Mesothelial cell of epicardium (in vitro differentiated cells): ENCODE measurements around the gene CCDC91. TPM values are rescaled to one million over a fixed set of nuclear protein-coding genes. Genes with fewer than 3 reads are reported as not detected.
"Not testable (repeated sequence)": the region's sequence is repeated elsewhere in the genome, so short reads cannot be mapped to it uniquely, and the experiment has no call there.

Source experiments
- DNase-seq, 2 experiments: peaks; one replicate each; pipeline ENCODE4 v3.0.0; 2021; ENCODE audit warnings: low spot score in 2 of 2; ENCODE audit not compliant: unreplicated experiment in 2 of 2
- H3K27ac Mint-ChIP-seq: 2 replicates; pipeline ENCODE4 v1.8.0; 2021; ENCODE audit warnings: mixed read lengths
- H3K27me3 Mint-ChIP-seq: 2 replicates; pipeline ENCODE4 v1.8.0; 2021; ENCODE audit warnings: low read depth, mixed read lengths
- H3K36me3 Mint-ChIP-seq: 2 replicates; pipeline ENCODE4 v1.8.0; 2021; ENCODE audit warnings: mixed read lengths
- H3K4me1 Mint-ChIP-seq: 2 replicates; pipeline ENCODE4 v1.8.0; 2021; ENCODE audit warnings: mixed read lengths
- H3K4me3 Mint-ChIP-seq: 2 replicates; pipeline ENCODE4 v1.8.0; 2021; ENCODE audit warnings: mild to moderate bottlenecking, moderate library complexity, mixed read lengths
- H3K9me3 Mint-ChIP-seq: 2 replicates; pipeline ENCODE4 v1.8.0; 2021; ENCODE audit warnings: mixed read lengths
- total RNA-seq: library from RNA; stranded (reverse); gene quantifications from 3 replicates; pipeline ENCODE4 v1.2.1, GENCODE V29; 2021
- TF ChIP-seq, protein P1 (sequence below): fragments of 200-600 bp; sonication (generic); IDR thresholded peaks from one replicate; pipeline ENCODE4 v1.5.0; 2021; ENCODE audit warnings: antibody characterized with exemption; ENCODE audit not compliant: unreplicated experiment

Gene CCDC91
- total RNA-seq, 1 donor from 2014 or later = 30.7 TPM

DNA sequence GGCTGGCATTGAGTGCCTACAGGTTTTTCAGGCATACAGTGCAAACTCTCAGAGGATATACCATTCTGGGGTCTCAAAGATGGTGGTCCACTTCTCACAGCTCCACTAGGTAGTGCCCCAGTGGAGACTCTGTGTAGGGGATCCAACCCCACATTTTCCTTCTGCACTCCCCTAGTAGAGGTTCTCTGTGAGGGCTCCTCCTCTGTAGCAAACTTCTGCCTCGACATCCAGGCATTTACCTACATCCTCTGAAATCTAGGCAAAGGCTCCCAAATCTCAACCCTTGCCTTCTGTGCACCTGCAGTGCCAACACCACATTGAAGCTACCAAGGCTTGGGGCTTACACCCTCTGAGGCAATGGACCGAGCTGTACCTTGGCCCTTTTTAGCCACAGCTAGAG is 179.2 kb downstream of the CCDC91 start:
- H3K36me3 Mint-ChIP-seq = peaks cover 80% of the 10 kb centered on the region
- H3K4me3 Mint-ChIP-seq = no peak overlapping the region
- DNase-seq = no peak
- TF ChIP-seq, protein P1, sequence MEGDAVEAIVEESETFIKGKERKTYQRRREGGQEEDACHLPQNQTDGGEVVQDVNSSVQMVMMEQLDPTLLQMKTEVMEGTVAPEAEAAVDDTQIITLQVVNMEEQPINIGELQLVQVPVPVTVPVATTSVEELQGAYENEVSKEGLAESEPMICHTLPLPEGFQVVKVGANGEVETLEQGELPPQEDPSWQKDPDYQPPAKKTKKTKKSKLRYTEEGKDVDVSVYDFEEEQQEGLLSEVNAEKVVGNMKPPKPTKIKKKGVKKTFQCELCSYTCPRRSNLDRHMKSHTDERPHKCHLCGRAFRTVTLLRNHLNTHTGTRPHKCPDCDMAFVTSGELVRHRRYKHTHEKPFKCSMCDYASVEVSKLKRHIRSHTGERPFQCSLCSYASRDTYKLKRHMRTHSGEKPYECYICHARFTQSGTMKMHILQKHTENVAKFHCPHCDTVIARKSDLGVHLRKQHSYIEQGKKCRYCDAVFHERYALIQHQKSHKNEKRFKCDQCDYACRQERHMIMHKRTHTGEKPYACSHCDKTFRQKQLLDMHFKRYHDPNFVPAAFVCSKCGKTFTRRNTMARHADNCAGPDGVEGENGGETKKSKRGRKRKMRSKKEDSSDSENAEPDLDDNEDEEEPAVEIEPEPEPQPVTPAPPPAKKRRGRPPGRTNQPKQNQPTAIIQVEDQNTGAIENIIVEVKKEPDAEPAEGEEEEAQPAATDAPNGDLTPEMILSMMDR = no peak
- H3K9me3 Mint-ChIP-seq = peaks cover 71% of the 10 kb centered on the region
- no peaks in the 10 kb centered on the region for H3K4me1 Mint-ChIP-seq
- H3K27me3 Mint-ChIP-seq = no peaks in the 10 kb centered on the region
- no peak overlapping the region for H3K27ac Mint-ChIP-seq

DNA sequence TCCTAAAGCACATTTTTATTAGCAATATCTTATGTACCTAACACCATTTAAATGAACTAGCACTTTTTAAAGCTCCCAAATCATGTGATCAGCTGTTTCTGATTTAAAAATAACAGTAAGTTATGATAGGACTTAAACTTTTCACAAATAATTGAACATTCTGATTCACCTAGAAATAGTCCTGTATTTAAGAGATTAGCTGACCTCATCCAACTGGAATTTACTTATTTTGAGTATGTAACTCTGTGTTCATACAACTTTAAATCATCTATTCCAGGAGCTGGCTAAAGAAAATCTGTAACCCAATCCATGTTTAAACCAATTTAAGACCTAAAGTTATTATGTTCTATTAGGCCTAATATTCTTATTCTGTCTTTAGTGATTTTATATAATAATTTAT is 184.3 kb downstream of the CCDC91 start:
- no peak for DNase-seq
- TF ChIP-seq, protein P1 = no peak
- Mint-ChIP-seq H3K36me3 (peaks cover 46% of the 10 kb centered on the region), H3K27ac (no peak overlapping the region), H3K4me3 (no peak overlapping the region), H3K4me1 (peaks cover 10% of the 10 kb centered on the region), H3K9me3 (peaks cover 39% of the 10 kb centered on the region), H3K27me3 (no peaks in the 10 kb centered on the region)

DNA sequence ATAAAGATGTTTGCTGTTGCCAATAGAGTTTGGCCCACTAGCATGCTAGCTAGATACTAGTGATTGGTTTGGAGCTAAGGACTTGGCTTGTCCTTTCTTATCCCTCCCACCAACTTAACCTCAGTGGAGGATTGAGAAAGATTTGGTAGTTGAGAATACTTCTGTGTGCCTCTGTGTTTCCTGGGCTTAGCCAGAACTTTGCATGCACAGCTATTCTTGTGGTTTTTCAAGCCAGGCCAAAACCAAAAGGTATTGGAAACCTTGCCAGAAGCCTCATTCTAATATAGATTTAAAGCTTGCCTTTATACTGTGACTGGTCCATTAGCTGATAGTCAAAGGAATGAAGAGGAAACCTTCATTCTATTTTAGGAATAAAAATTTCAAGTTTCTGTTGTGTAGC is 188.5 kb downstream of the CCDC91 start:
- Mint-ChIP-seq H3K9me3 (peaks cover 5% of the 10 kb centered on the region), H3K27ac (no peak overlapping the region), H3K4me3 (no peak overlapping the region), H3K27me3 (no peaks in the 10 kb centered on the region), H3K4me1 (peaks cover 10% of the 10 kb centered on the region), H3K36me3 (peaks cover 9% of the 10 kb centered on the region)
- no peak for DNase-seq
- TF ChIP-seq, protein P1 = no peak

DNA sequence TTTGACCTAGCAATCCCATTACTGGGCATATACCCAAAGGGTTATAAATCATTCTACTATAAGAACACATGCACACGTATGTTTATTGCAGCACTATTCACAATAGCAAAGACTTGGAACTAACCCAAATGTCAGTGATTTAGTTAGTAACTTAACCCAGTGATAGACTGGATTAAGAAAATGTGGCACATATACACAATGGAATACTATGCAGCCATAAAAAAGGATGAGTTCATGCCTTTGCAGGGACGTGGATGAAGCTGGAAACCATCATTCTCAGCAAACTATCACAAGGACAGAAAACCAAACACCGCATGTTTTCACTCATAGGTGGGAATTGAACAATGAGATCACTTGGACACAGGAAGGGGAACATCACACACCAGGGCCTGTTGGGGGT is 189.5 kb downstream of the CCDC91 start:
- not testable (repeated sequence) for DNase-seq, H3K27me3 Mint-ChIP-seq, H3K27ac Mint-ChIP-seq, H3K4me3 Mint-ChIP-seq, H3K9me3 Mint-ChIP-seq, H3K36me3 Mint-ChIP-seq
- peaks cover 10% of the 10 kb centered on the region for H3K4me1 Mint-ChIP-seq

DNA sequence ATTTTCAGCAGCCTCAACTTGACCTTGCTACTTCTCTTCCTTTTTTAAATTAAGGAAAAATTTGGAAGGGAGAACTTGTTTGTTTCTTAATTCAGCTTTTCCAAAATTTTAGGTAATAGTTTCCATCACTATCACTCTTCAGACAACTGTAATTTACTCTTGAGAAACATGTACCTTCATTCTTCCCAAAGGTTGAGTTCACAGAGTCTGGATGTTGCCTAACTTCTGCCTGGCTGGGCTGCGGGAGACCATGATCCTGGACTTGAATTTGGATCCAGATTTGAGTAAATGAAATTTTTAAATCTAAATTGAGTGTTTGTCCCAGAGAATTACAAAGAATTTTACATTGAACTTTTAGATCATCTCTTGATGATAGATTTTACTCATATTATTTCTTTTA is 193.1 kb downstream of the CCDC91 start:
- TF ChIP-seq, protein P1 = no peak
- DNase-seq = no peak
- no peaks in the 10 kb centered on the region for H3K27me3 Mint-ChIP-seq
- H3K36me3 Mint-ChIP-seq = peaks cover 20% of the 10 kb centered on the region
- H3K4me3 Mint-ChIP-seq = no peak overlapping the region
- H3K27ac Mint-ChIP-seq = no peak overlapping the region
- peaks cover 12% of the 10 kb centered on the region for H3K9me3 Mint-ChIP-seq
- no peaks in the 10 kb centered on the region for H3K4me1 Mint-ChIP-seq

DNA sequence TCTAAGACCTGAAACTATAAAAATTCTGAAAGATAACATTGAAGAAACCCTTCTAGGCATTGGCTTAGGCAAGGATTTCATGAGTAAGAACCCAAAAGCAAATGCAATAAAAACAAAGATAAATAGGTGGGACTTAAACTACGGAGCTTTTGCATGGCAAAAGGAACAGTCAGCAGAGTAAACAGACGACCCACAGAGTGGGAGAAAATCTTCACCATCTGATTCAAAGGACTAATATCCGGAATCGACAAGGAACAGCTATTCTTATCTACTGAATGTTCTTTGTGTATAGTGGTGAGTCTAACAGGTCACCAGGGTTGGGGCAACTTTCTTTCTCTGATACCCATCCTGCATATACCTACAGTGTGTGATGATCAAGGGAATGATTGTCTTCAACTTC is 198.6 kb downstream of the CCDC91 start:
- Mint-ChIP-seq H3K36me3 (peaks cover 19% of the 10 kb centered on the region), H3K4me3 (no peak overlapping the region), H3K4me1 (peaks cover 6% of the 10 kb centered on the region), H3K9me3 (peaks cover 12% of the 10 kb centered on the region), H3K27ac (no peak overlapping the region), H3K27me3 (no peaks in the 10 kb centered on the region)
- TF ChIP-seq, protein P1 = no peak
- no peak for DNase-seq
